Kidney (tissue), 14 donors: ENCODE results near the gene CNIH2. TPM values are rescaled to one million over a fixed set of nuclear protein-coding genes. Genes with fewer than 3 reads are reported as not detected.

Experiments used
- DNase-seq, 5 donors: peaks; one replicate each; pipeline ENCODE4 v3.0.0-alpha.2; 2013 to 2020
- FAIRE-seq: peaks from 2 replicates; lab custom pipeline; 2012; peaks lifted over from hg19 to GRCh38; lab: Jason Lieb, UNC
- H3K27ac ChIP-seq, 2 donors: one replicate each; pipeline ENCODE4 v1.7.0; 2013; ENCODE audit warnings: low read depth in 2 of 2, low read length in 2 of 2, inconsistent platforms in 1 of 2
- H3K27me3 ChIP-seq: one replicate; pipeline ENCODE4 v1.7.1; 2013; ENCODE audit warnings: low read length, inconsistent platforms; ENCODE audit not compliant: control insufficient read depth, insufficient read depth
- H3K36me3 ChIP-seq, 3 donors: one replicate each; pipeline versions ENCODE4 v1.7.0 to v1.7.1; 2013; ENCODE audit warnings: low read length in 3 of 3, control low read depth in 1 of 3, inconsistent platforms in 1 of 3; ENCODE audit not compliant: insufficient read depth in 3 of 3, control insufficient read depth in 2 of 3
- H3K4me1 ChIP-seq, 3 donors: one replicate each; pipeline versions ENCODE4 v1.7.0 to v1.7.1; 2013; ENCODE audit warnings: low read length in 3 of 3, inconsistent platforms in 1 of 3, low read depth in 1 of 3; ENCODE audit not compliant: control insufficient read depth in 2 of 3, insufficient read depth in 2 of 3
- H3K4me3 ChIP-seq, 3 donors: one replicate each; pipeline versions ENCODE4 v1.7.0 to v1.8.1; 2013; ENCODE audit warnings: low read length in 3 of 3, control low read depth in 1 of 3, inconsistent platforms in 1 of 3
- H3K9ac ChIP-seq, 3 donors: one replicate each; pipeline versions ENCODE4 v1.7.0 to v1.7.1; 2013; ENCODE audit warnings: low read length in 3 of 3, control low read depth in 1 of 3, inconsistent platforms in 1 of 3
- H3K9me3 ChIP-seq, 3 donors: one replicate each; pipeline versions ENCODE4 v1.7.0 to v1.7.1; 2013; ENCODE audit warnings: low read length in 3 of 3, control low read depth in 1 of 3, inconsistent platforms in 1 of 3; ENCODE audit not compliant: control insufficient read depth in 2 of 3, insufficient read depth in 1 of 3
- CTCF ChIP-seq: IDR thresholded peaks from 3 replicates; pipeline ENCODE4 v1.5.1; 2012; ENCODE audit warnings: mild to moderate bottlenecking, moderate library complexity, borderline replicate concordance; ENCODE audit not compliant: insufficient read depth; ENCODE audit errors: extremely low read depth
- intact Hi-C: fragments of 100-400 bp; cut with DNase I; formaldehyde crosslinking; loops from one replicate; pipeline ENCODE4 v1.11.1; 2022
- polyA plus RNA-seq: library from polyadenylated mRNA; stranded (reverse); fragments of 350-450 nt; fragmentation: Illumina TruSeq; extraction: RNeasy Lipid Tissue Mini Kit (QIAGEN cat#74804); gene quantifications from one replicate; pipeline ENCODE4 v1.2.3, GENCODE V29; 2014; ENCODE audit warnings: low read depth, low replicate concordance; ENCODE audit not compliant: insufficient read depth
- total RNA-seq: library from RNA; stranded (reverse); fragmentation: NEBNext Ultra II Directional; extraction: Animal tissue kit (Norgen Biotek cat#: 25700); gene quantifications from one replicate; pipeline ENCODE4 v1.2.1, GENCODE V29; 2021
- donor health status: control.
- donor health status: control.
- donor health status: control.
- donor health status: control.
- donor health status: control.
- donor health status: DM: yes; HTN: yes; CAD: no.
- donor health status: Normal renal cell carcinoma (clear cell type).

The CNIH2 gene
- total and polyA plus RNA-seq, 2 donors from 2014 or later: 0.63 TPM; not detected in 1

GRCh38 chr11:66297610-66298009 is 19.6 kb downstream of the CNIH2 start:
- no peaks in the 10 kb centered on the region for H3K4me1 ChIP-seq
- TF ChIP-seq CTCF: no peak
- no peaks in the 10 kb centered on the region for H3K9me3 ChIP-seq
- H3K27ac ChIP-seq: no peak overlapping the region
- H3K4me3 ChIP-seq: no peak overlapping the region
- FAIRE-seq: no peak
- no peak overlapping the region for H3K9ac ChIP-seq
- intact Hi-C loops: no loop called here
- H3K27me3 ChIP-seq: peaks cover 10% of the 10 kb centered on the region
- no peak for DNase-seq
- H3K36me3 ChIP-seq: no peaks in the 10 kb centered on the region

- DNase-seq (no peak), FAIRE-seq (no peak)
- no peaks in the 10 kb centered on the region for H3K36me3 ChIP-seq
- intact Hi-C loops: no loop called here
- H3K27ac ChIP-seq: no peak overlapping the region
- H3K27me3 ChIP-seq: no peaks in the 10 kb centered on the region
- H3K4me1 ChIP-seq: no peaks in the 10 kb centered on the region
- TF ChIP-seq CTCF: no peak
- H3K9ac ChIP-seq: no peak overlapping the region
- H3K9me3 ChIP-seq: no peaks in the 10 kb centered on the region
- no peak overlapping the region for H3K4me3 ChIP-seq
Measured at GRCh38 chr11:66299186-66299585, 21.2 kb downstream of the CNIH2 start.

- no peaks in the 10 kb centered on the region for H3K36me3 ChIP-seq
- no peaks in the 10 kb centered on the region for H3K9me3 ChIP-seq
- no peak overlapping the region for H3K9ac ChIP-seq
- no peak overlapping the region for H3K27ac ChIP-seq
- no peak overlapping the region for H3K4me3 ChIP-seq
- TF ChIP-seq CTCF: no peak
- intact Hi-C loops: no loop called here
- DNase-seq: no peak
- H3K27me3 ChIP-seq: no peaks in the 10 kb centered on the region
- no peaks in the 10 kb centered on the region for H3K4me1 ChIP-seq
- no peak for FAIRE-seq
Measured at GRCh38 chr11:66302656-66303055, 24.7 kb downstream of the CNIH2 start.

GRCh38 chr11:66309475-66309874 is 31.5 kb downstream of the CNIH2 start:
- Histone ChIP-seq H3K27me3 (no peaks in the 10 kb centered on the region), H3K9ac (no peak overlapping the region), H3K4me3 (no peak overlapping the region), H3K9me3 (no peaks in the 10 kb centered on the region), H3K27ac (no peak overlapping the region), H3K36me3 (no peaks in the 10 kb centered on the region), H3K4me1 (peaks cover 0 to 3% (median 0%) of the 10 kb centered on the region in 3 donors)
- TF ChIP-seq CTCF: no peak
- DNase-seq (no peak), FAIRE-seq (no peak)
- intact Hi-C loops: no loop called here
